Activated T-cell treated with anti-CD3 and anti-CD28 coated beads, Interleukin-2, amount 50 U/mL, for 48 hours (primary cell): ENCODE results near the gene KCNJ18.
"Not testable (repeated sequence)": the region's sequence is repeated elsewhere in the genome, so short reads cannot be mapped to it uniquely, and the experiment has no call there.

Source experiments
- DNase-seq, 2 experiments: peaks; one replicate each; pipeline ENCODE4 v3.0.0-alpha.2; 2020

KCNJ18 gene

GRCh38 chr17:21671871-21672270, 20.5 kb upstream of the KCNJ18 start:
- DNase-seq = peak in 1 of 2 experiments; percentile 7

DNA sequence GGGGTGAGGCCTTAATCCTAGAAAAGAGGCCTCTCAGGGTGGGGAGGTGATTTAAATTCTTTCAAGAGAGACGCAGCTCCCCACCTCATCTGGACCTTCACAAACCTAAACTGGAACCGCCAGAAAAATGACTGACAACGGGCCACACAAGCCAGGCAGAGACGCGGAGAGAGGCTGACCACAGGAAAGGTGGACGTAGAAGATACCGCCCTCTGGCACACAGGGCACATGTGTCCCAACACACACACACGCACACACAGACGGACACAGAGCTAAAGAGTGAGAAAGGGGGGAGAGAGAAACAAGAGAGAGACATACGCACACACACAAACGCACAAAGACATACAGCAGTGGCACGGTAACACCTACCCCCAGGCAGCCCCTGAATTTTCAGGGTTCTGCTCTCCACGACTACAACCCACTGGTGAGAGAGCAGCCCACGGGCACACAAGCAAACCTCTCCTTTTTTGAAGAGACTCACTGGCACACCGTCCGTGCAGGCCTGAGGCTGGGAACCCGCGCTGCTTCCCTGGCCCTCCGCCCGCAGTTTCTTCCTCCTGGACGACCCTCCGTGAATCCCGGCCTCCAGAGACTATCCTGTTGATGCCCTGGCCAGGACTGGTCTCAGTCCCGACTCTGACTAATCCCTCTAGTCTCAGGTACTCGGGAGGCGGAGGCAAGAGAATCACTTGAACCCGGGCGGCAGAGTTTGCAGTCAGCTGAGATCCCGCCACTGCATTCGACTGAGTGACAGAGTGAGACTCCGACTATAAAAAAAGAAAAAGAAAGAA, 18.7 kb upstream of the KCNJ18 start:
- DNase-seq = not testable (repeated sequence)

DNA sequence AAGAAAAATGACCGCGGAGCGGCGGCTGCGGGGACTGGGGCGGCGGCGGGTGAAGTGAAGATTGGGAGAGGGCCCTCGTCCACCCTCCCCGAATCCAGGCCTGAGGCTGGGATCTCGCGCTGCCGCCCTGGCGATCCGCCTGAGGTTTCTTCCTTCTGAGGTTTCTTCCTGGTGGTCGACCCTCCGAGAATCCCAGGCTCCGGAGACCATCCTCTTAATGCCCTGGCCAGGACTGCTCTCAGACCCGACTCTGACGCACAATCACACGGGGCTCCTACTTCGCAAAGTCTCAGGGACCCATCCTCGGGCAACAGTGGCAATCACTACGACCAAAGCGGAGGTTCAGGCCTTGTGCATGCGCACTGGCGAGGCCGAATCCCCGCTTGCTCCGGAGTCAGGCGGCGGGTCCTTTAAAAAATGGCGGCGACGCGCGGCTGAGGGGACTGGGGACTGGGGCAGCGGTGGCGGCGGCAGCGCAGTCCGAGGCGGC, 18.0 kb upstream of the KCNJ18 start:
- no peak for DNase-seq

GRCh38 chr17:21674891-21675738, 17.2 kb upstream of the KCNJ18 start:
- DNase-seq = not testable (repeated sequence)

- not testable (repeated sequence) for DNase-seq
Observed at GRCh38 chr17:21675739-21676130, 16.6 kb upstream of the KCNJ18 start.

DNA sequence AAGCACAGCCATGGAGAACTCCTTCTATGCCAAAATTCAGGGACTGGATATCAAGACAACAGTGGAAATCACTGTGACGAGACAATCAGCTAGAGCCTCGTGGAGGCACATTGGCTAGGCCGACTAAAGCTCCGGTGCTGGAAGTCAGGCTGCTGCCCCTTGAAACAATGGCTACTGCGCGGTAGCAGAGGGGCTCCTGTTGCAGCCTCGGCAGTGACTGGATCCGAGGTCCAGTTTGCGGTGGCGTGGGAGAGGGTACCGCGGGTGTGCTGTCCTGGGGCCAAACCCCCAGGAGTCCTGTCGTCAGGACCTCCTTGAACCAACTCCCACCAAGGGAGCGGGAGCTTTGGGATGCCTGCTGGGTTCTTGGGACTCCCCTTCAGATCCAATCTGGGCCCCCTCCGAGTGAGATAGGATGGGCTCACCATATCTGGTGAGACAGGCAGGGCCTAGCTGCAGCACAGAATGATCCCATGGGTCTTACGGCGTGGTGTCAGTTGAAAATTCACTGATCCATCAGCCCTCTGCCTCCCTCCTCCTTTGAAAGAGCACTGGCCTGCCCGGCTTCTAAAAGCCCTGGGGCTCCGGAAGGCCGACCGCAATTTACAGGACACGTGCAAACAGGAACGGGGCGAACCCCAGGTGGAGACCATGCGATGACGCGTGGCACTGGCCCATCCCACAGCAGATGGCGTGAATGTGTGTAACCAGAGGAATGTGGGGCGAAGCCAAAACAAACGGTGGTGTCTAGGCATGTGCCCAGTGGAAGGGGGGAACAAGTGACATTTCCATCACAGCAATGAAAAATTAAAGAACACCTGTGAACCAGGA, 15.8 kb upstream of the KCNJ18 start:
- no peak for DNase-seq

GRCh38 chr17:21677126-21677910, 15.0 kb upstream of the KCNJ18 start:
- DNase-seq = no peak

GRCh38 chr17:21677911-21678310, 14.4 kb upstream of the KCNJ18 start:
- no peak for DNase-seq

DNA sequence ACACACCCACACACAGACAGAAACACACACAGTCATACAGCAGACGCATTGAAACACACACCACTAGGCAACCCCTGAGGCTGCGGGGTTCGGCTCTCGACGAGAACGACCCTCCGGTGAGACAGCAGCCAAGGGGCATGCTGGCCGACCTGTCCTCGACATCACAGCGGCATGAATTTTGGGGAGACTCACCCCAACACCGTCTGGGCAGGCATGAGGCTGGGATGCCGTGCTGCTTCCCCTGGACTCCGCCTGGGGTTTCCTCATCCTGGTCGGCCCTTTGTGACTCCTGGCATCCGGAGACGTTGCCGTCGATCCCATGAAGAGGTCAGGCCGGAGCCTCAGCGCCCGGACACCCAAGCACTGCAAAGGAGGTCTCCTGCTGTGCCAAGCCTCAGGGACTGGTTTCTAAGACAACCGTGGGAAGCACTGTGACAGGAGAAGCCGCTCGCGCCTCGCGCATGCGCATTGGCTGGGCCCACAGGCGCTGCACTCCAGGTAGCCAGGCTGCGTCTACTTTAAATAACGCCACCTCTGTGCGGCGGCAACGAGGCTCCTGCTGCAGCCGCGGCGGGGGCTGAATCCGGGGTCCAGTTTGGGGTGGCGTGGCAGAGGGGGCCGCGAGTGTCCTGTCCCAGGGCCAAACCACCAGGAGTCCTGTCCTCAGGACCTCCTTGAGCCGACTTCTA, 13.8 kb upstream of the KCNJ18 start:
- no peak for DNase-seq

DNA sequence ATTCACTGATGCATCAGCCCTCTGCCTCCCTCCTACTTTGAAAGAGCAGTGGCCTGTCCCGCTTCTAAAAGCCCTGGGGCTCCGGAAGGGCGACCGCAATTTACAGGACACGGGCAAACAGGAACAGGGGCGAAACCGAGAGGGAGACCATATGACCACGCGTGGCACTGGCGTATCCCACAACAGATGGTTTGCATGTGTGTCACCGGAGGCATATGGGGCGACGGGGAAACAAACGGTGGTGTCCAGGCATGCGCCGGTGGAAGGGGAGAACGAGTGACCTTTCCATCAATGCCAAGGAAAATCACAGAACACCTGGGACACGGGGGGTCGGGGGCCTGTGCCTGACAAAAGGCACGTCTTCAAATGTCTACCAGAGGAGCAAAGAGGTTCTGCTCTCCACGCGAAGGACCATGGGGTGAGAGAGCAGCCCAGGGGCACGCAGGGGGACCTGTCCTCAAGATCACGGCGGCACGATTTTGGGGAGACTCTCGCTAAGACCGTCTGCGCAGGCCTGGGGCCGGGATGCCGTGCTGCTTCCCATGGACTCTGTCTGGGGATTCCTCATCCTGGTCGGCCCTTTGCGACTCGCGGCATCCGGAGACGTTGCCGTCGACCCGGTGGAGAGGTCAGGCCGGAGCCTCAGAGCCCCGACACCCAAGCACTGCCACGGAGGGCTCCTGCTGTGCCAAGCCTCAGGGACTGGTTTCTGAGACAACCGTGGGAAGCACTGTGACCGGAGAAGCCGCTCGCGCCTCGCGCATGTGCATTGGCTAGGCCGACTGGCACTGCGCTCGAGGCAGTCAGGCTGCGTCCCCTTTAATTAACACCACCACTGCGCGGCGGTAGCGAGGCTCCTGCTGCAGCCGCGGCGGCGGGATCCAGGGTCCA, 12.8 kb upstream of the KCNJ18 start:
- DNase-seq = no peak

GRCh38 chr17:21680366-21680765, 12.0 kb upstream of the KCNJ18 start:
- DNase-seq = no peak

GRCh38 chr17:21680850-21681351, 11.4 kb upstream of the KCNJ18 start:
- not testable (repeated sequence) for DNase-seq

DNA sequence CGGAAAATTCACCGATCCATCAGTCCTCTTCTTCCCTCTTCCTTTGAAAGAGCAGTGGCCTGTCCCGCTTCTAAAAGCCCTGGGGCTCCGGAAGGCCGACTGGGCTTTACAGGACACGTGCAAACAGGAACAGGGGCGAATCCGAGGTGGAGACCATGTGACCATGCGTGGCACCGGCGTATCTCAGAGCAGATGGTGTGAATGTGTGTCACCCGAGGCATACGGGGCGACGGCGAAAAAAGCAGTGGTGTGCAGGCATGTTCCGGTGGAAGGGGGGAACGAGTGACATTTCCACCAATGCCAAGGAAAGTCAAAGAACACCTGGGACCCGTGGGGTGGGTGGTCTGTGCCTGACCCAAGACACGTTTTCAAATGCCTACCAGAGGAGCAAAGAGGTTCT, 10.7 kb upstream of the KCNJ18 start:
- not testable (repeated sequence) for DNase-seq

GRCh38 chr17:21682130-21682529, 10.2 kb upstream of the KCNJ18 start:
- not testable (repeated sequence) for DNase-seq

- not testable (repeated sequence) for DNase-seq
Observed at GRCh38 chr17:21683142-21683712, 9.1 kb upstream of the KCNJ18 start.

DNA sequence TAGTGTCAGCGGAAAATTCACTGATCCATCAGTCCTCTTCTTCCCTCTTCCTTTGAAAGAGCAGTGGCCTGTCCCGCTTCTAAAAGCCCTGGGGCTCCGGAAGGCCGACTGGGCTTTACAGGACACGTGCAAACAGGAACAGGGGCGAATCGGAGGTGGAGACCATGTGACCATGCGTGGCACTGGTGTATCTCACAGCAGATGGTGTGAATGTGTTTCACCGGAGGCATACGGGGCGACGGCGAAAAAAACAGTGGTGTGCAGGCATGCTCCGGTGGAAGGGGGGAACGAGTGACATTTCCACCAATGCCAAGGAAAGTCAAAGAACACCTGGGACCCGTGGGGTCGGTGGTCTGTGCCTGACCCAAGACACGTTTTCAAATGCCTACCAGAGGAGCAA, 8.4 kb upstream of the KCNJ18 start:
- DNase-seq = not testable (repeated sequence)

GRCh38 chr17:21684384-21684783, 7.9 kb upstream of the KCNJ18 start:
- not testable (repeated sequence) for DNase-seq

DNA sequence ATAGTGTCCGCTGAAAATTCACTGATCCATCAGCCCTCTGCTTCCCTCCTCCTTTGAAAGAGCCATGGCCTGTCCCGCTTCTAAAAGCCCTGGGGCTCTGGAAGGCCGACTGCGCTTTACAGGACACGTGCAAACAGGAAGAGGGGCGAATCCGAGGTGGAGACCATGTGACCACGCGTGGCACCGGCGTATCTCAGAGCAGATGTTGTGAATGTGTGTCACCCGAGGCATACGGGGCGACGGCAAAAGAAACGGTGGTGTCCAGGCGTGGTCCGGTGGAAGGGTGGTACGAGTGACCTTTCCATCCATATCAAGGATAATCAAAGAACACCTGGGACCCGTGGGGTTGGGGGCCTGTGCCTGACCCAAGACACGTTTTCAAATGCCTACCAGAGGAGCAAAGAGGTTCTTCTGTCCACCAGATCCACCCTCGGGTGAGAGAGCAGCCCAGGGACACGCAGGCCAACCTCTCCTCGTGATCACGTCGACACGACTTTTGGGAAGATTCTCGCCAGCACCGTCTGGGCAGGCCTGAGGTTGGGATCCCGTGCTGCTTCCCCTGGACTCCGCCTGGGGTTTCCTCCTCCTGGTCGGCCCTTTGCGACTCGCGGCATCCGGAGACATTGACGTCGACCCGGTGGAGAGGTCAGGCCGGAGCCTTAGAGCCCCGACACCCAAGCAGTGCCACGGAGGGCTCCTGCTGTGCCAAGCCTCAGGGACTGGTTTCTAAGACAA, 7.1 kb upstream of the KCNJ18 start:
- DNase-seq = not testable (repeated sequence)
